B cell (primary cell): ENCODE measurements around the gene TENM4. TPM values are rescaled to one million over a fixed set of nuclear protein-coding genes. Genes with fewer than 3 reads are reported as not detected.

Experiments used
- ATAC-seq: fragments of 200-7000 bp; cut with Tn5 transposase; one replicate; pipeline ENCODE4 v1.10.0; 2021; ENCODE audit warnings: low read depth, mild to moderate bottlenecking, moderate number of reproducible peaks, moderate library complexity
- CTCF ChIA-PET: fragments of 350-600 bp; sonication (Branson Sonifier 250); formaldehyde crosslinking; loops from one replicate; lab custom pipeline; 2021; ENCODE audit warnings: antibody characterized with exemption, inconsistent platforms; lab: Charles Lee
- POLR2A ChIA-PET: fragments of 350-600 bp; sonication (Branson Sonifier 250); formaldehyde crosslinking; loops from one replicate; lab custom pipeline; 2021; ENCODE audit warnings: antibody characterized with exemption; lab: Charles Lee
- DNase-seq: peaks from one replicate; pipeline ENCODE4 v3.0.0; 2013
- H2AFZ ChIP-seq: 2 replicates; pipeline ENCODE4 v1.6.1; 2012; ENCODE audit warnings: mild to moderate bottlenecking, low read depth, low read length; ENCODE audit not compliant: insufficient read depth, poor library complexity, severe bottlenecking
- H3K27ac ChIP-seq, 2 donors: 1 replicate in 1 of 2; 2 replicates in 1 of 2; pipeline ENCODE4 v1.5.1; 2012 to 2013; ENCODE audit warnings: low read length in 2 of 2, mild to moderate bottlenecking in 2 of 2, moderate library complexity in 1 of 2
- H3K27me3 ChIP-seq, 4 experiments: fragments of 200-600 bp in 1 of 4; sonication (generic) in 1 of 4; replicated peaks in 1 of 4; 1 replicate in 2 of 4; 2 replicates in 2 of 4; pipeline versions ENCODE4 v1.6.1 to v1.7.0; 2013 to 2016; ENCODE audit warnings: low read length in 3 of 4, mild to moderate bottlenecking in 2 of 4, mixed read lengths in 1 of 4, moderate library complexity in 1 of 4; ENCODE audit not compliant: insufficient read depth in 4 of 4, control insufficient read depth in 3 of 4; ENCODE audit errors: control extremely low read depth in 1 of 4
- H3K36me3 ChIP-seq, 2 experiments: replicated peaks in 1 of 2; 1 replicate in 1 of 2; 2 replicates in 1 of 2; pipeline versions ENCODE4 v1.6.1 to v1.7.1; 2013; ENCODE audit warnings: low read length in 1 of 2; ENCODE audit not compliant: insufficient read depth in 2 of 2, control insufficient read depth in 1 of 2; ENCODE audit errors: control extremely low read depth in 1 of 2, extremely low read depth in 1 of 2
- H3K4me1 ChIP-seq, 2 donors: fragments of 200-600 bp in 1 of 2; sonication (generic) in 1 of 2; 1 replicate in 1 of 2; 2 replicates in 1 of 2; pipeline versions ENCODE4 v1.5.1 to v1.6.1; 2013 to 2017; ENCODE audit warnings: low read length in 2 of 2; ENCODE audit not compliant: control insufficient read depth in 2 of 2, insufficient read depth in 2 of 2
- H3K4me2 ChIP-seq: replicated peaks from 2 replicates; pipeline ENCODE3; 2012; ENCODE audit warnings: mild to moderate bottlenecking, low read depth, low read length; ENCODE audit not compliant: poor library complexity, severe bottlenecking
- H3K4me3 ChIP-seq, 5 experiments: fragments of 200-600 bp in 1 of 5; sonication (generic) in 1 of 5; 1 replicate in 3 of 5; 2 replicates in 2 of 5; pipeline versions ENCODE4 v1.5.1 to v1.7.0; 2011 to 2016; ENCODE audit warnings: low read length in 4 of 5, mild to moderate bottlenecking in 4 of 5, low read depth in 2 of 5, control low read depth in 1 of 5, moderate library complexity in 1 of 5; ENCODE audit not compliant: insufficient read depth in 1 of 5; ENCODE audit errors: control extremely low read depth in 1 of 5, extremely low read depth in 1 of 5
- H3K79me2 ChIP-seq: fragments of 200-600 bp; sonication (generic); one replicate; pipeline ENCODE4 v1.6.0; 2016; ENCODE audit warnings: low read length; ENCODE audit not compliant: control insufficient read depth, insufficient read depth
- H3K9ac ChIP-seq: fragments of 200-600 bp; sonication (generic); 2 replicates; pipeline ENCODE4 v1.6.1; 2017; ENCODE audit warnings: mild to moderate bottlenecking, low read length, moderate library complexity
- H3K9me3 ChIP-seq, 3 donors: one replicate each; pipeline versions ENCODE4 v1.6.1 to v1.7.1; 2013; ENCODE audit warnings: low read length in 2 of 3; ENCODE audit not compliant: control insufficient read depth in 2 of 3, insufficient read depth in 1 of 3; ENCODE audit errors: control extremely low read depth in 1 of 3
- H4K20me1 ChIP-seq: 2 replicates; pipeline ENCODE4 v1.6.0; 2012; ENCODE audit warnings: mild to moderate bottlenecking, low read length; ENCODE audit not compliant: insufficient read depth, control insufficient read depth, poor library complexity, severe bottlenecking
- H3K27ac Mint-ChIP-seq: one replicate; pipeline ENCODE4 v1.8.0; 2021; ENCODE audit warnings: mixed read lengths
- H3K27me3 Mint-ChIP-seq: one replicate; pipeline ENCODE4 v1.8.0; 2021; ENCODE audit warnings: mixed read lengths
- H3K4me1 Mint-ChIP-seq: one replicate; pipeline ENCODE4 v1.8.0; 2021; ENCODE audit warnings: mixed read lengths
- H3K4me3 Mint-ChIP-seq: one replicate; pipeline ENCODE4 v1.8.0; 2021; ENCODE audit warnings: mixed read lengths
- H3K9me3 Mint-ChIP-seq: one replicate; pipeline ENCODE4 v1.8.0; 2022; ENCODE audit warnings: mixed read lengths; ENCODE audit not compliant: insufficient read depth
- EZH2 ChIP-seq: IDR thresholded peaks from 2 replicates; pipeline ENCODE4 v1.6.1; 2012; ENCODE audit warnings: borderline replicate concordance, low read depth, mild to moderate bottlenecking, moderate library complexity, low read length; ENCODE audit not compliant: insufficient read depth, poor library complexity, severe bottlenecking
- WGBS: methylation state at CpG from one replicate; pipeline ENCODE4 v1.1.5; 2013; ENCODE audit warnings: missing lambda C conversion rate; ENCODE audit not compliant: insufficient coverage; 5-methylcytosine and 5-hydroxymethylcytosine counted together
- intact Hi-C: fragments of 100-400 bp; cut with micrococcal nuclease; formaldehyde crosslinking; loops from one replicate; pipeline ENCODE4 v1.10.0; 2022
- polyA plus RNA-seq: library from polyadenylated mRNA; depleted of rRNA; stranded (reverse); fragments of >200 nt; gene quantifications from 2 replicates; pipeline ENCODE4 v1.2.3, GENCODE V29; 2012
- total RNA-seq, 2 donors: library from RNA; stranded (reverse); fragments of 120-200 nt in 1 of 2; gene quantifications; 1 replicate in 1 of 2; 2 replicates in 1 of 2; pipeline versions ENCODE4 v1.2.3 to v1.2.4, GENCODE V29; 2013 to 2022
- TF ChIP-seq, protein P1 (sequence below): fragments of 200-600 bp; IDR thresholded peaks from one replicate; pipeline ENCODE4 v1.8.0; 2022; ENCODE audit warnings: antibody characterized with exemption, mild to moderate bottlenecking

TENM4 gene
- total and polyA plus RNA-seq, 2 donors (not counting 1 experiment from before 2014, with no cell fraction given) = 0.09 to 5.7 TPM

- Histone ChIP-seq H3K9ac (no peak overlapping the region), H3K4me2 (no peak overlapping the region), H3K79me2 (no peaks in the 10 kb centered on the region), H3K36me3 (no peaks in the 10 kb centered on the region), H4K20me1 (no peaks in the 10 kb centered on the region), H3K9me3 (no peaks in the 10 kb centered on the region), H3K4me1 (no peaks in the 10 kb centered on the region), H3K27ac (no peak overlapping the region), H3K4me3 (no peak overlapping the region), H3K27me3 (no peaks in the 10 kb centered on the region), H2AFZ (no peak overlapping the region)
- H3K9me3 Mint-ChIP-seq = no peaks in the 10 kb centered on the region
- ChIA-PET CTCF (no interaction called here), POLR2A (no interaction called here)
- 100% methylated on average over 2 of the region's 3 CpGs for WGBS
- no peak overlapping the region for H3K27ac Mint-ChIP-seq
- TF ChIP-seq EZH2 = no peak
- TF ChIP-seq, protein P1, sequence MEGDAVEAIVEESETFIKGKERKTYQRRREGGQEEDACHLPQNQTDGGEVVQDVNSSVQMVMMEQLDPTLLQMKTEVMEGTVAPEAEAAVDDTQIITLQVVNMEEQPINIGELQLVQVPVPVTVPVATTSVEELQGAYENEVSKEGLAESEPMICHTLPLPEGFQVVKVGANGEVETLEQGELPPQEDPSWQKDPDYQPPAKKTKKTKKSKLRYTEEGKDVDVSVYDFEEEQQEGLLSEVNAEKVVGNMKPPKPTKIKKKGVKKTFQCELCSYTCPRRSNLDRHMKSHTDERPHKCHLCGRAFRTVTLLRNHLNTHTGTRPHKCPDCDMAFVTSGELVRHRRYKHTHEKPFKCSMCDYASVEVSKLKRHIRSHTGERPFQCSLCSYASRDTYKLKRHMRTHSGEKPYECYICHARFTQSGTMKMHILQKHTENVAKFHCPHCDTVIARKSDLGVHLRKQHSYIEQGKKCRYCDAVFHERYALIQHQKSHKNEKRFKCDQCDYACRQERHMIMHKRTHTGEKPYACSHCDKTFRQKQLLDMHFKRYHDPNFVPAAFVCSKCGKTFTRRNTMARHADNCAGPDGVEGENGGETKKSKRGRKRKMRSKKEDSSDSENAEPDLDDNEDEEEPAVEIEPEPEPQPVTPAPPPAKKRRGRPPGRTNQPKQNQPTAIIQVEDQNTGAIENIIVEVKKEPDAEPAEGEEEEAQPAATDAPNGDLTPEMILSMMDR = no peak
- H3K4me3 Mint-ChIP-seq = no peak overlapping the region
- no peak for DNase-seq
- intact Hi-C loops = no loop called here
- no peak for ATAC-seq
- no peaks in the 10 kb centered on the region for H3K4me1 Mint-ChIP-seq
- H3K27me3 Mint-ChIP-seq = peaks cover 7% of the 10 kb centered on the region
Observed at GRCh38 chr11:78772186-78772585, 668.6 kb downstream of the TENM4 start.

- WGBS = 89% methylated on average over 3 of the region's 6 CpGs
- no peaks in the 10 kb centered on the region for H3K9me3 Mint-ChIP-seq
Observed at GRCh38 chr11:78770931-78771330, 669.9 kb downstream of the TENM4 start.

More at GRCh38 chr11:78770931-78771330, 669.9 kb downstream of the TENM4 start:
- Mint-ChIP-seq H3K27me3 (peaks cover 7% of the 10 kb centered on the region), H3K27ac (no peak overlapping the region), H3K4me1 (no peaks in the 10 kb centered on the region), H3K4me3 (no peak overlapping the region)
- no peak for ATAC-seq
- Histone ChIP-seq H2AFZ (no peak overlapping the region), H3K4me2 (no peak overlapping the region), H3K36me3 (no peaks in the 10 kb centered on the region), H3K9ac (no peak overlapping the region), H3K27ac (no peak overlapping the region), H3K27me3 (no peaks in the 10 kb centered on the region), H3K9me3 (no peaks in the 10 kb centered on the region), H3K4me3 (no peak overlapping the region), H3K4me1 (no peaks in the 10 kb centered on the region), H4K20me1 (no peaks in the 10 kb centered on the region), H3K79me2 (no peaks in the 10 kb centered on the region)
- intact Hi-C loops = no loop called here
- DNase-seq = no peak
- ChIA-PET POLR2A (no interaction called here), CTCF (no interaction called here)
- TF ChIP-seq, protein P1 = no peak
- no peak for TF ChIP-seq EZH2
